G401.6 (cell line): Measurements from ENCODE around the gene PRKAG1.

ENCODE experiments used
- FAIRE-seq: peaks from 2 replicates; lab custom pipeline; 2012; peaks lifted over from hg19 to GRCh38; lab: Jason Lieb, UNC

PRKAG1 gene

DNA sequence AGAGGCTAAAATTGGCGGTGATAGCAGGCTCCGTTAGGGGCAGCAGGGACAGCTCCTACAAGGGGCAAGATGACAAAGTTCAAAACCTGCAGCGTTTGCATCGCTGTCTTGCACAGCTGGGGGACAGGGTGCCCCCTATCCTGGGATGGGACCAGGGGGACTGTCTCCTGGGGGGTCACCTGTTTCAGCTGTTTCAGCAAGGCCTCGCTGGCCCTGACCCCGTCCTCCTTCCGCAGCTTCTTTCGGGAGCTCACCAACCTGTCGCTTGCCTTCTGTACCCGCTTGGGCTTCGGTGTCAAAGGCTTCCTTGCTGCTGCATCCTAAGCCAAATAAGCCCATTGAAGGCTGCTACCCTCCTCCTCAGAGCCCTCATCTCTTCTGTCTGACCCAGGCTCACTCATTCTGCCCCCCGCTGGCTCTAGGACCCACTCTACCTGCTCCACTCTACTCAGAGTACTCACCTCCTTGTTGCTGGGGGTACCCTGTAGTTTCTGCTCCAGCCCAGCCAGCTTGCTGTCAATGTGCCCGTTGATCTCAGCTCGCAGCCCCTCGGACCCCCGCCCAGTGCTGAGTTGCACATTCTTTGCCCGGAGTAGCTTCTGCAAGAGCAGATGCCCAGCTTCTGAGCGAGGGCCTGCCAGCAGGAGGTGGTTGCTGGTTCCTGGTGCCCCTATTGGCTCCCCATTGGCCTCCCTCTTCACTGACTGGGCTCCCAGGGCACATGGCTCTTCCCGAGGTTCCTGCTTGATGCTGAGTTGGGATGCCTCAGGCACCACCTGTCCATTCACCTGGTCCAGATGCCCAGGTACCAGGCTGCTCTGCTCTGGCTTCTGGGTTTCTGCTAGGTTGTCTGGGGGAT is 12.4 kb upstream of the PRKAG1 start:
- FAIRE-seq, result no peak

GRCh38 chr12:49030119-49030518 is 11.5 kb upstream of the PRKAG1 start:
- FAIRE-seq, result no peak

DNA sequence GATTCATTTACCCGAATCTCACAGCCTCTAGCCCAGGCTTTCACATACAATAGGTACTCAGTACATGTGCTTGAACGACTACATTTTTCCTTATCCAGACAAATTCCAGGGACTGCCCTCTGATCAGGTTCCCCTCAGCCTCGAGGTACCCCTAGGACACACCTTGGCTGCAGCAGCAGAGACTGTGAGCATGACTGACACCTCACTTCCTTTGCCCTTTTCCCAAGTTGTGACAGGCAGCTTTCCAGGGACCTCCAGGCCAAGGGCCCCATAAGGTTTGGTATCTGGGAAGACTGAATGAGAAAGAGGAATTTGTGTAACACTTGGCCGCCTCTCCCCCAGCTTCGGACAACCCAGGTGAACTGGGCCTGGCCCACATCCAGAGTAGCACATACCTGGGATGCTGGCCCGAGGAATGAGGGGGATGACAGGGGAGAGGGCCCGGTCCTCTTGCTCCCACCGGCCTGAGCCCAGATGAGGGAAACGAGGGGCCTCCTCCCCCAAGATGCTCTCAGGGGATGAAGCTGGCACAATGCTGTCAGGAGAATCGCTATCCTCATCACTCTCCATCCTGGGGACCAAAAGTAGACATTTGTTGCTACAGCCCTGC is 10.2 kb upstream of the PRKAG1 start:
- FAIRE-seq, result no peak

- FAIRE-seq, result no peak
These were observed 9.4 kb upstream of the PRKAG1 start for GRCh38 chr12:49027846-49028555.

DNA sequence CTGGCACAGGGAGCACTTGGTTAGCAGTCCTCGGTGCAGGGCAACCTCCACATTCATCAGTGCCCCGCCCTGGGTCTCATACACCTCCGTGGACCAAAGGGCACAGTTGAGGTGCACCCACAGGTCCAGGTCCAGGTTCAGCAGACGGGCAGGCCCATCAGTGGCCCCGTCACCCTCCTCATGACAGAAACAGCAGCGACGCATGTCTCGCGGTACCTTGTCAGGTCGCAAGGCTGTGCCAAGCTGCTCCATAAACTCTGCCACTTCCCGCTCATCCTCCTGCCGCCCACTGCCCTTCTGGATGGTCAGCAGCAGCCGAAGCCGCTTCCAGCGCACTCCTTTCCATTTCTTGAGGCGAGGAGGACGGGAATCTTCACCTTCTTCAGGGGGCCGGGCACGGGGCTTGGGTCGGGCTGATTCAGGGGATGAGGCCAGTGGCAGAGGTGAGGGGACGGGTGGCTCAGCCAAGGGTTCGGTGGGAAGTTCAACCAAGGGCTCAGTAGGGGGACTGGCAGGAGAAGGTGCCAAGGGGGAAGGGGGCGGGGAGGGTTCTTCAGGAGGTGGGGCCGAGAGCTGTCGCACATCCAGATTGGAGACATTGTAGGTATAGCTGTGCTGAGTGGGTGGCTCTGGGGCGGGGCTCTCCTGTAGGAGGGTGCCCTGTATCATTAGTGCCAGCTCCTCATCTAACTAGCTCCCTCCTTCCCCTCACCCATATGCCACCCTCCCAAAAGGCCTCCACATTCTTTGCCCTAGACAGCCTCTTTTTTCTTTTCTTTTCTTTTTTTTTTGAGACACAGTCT is 8.3 kb upstream of the PRKAG1 start:
- no peak for FAIRE-seq

- no peak for FAIRE-seq
These were observed 7.5 kb upstream of the PRKAG1 start for GRCh38 chr12:49026101-49026500.

- FAIRE-seq, result no peak
These were observed 6.9 kb upstream of the PRKAG1 start for GRCh38 chr12:49025463-49025862.

- no peak for FAIRE-seq
These were observed 6.0 kb upstream of the PRKAG1 start for GRCh38 chr12:49024543-49024942.

DNA sequence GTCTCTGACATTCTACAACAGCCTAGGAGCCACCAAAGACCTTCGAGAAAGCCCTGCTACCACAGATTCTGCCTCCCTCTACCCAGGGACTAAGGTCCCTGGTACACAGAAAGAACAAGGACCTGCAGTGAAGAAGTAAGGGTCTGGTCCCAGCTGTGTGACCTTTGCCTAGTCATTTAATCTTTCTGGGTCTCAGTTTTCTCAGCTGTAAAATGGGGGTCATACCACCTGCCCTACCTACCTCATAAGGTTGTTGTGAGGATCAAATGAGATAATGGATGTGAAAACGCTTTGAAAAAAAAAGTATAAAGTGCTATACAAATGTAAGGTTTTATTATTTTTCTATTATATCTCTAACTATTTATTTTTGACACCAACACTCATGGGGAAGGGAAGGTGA is 5.2 kb upstream of the PRKAG1 start:
- no peak for FAIRE-seq

GRCh38 chr12:49022558-49023178 is 4.1 kb upstream of the PRKAG1 start:
- no peak for FAIRE-seq

GRCh38 chr12:49021292-49021915 is 2.8 kb upstream of the PRKAG1 start:
- FAIRE-seq, result no peak

- FAIRE-seq, result no peak
These were observed 1.9 kb upstream of the PRKAG1 start for GRCh38 chr12:49020441-49020840.

GRCh38 chr12:49019443-49020324 is 1.1 kb upstream of the PRKAG1 start:
- FAIRE-seq, result no peak

- FAIRE-seq, result no peak
These were observed 499 bp upstream of the PRKAG1 start for GRCh38 chr12:49019120-49019430.

GRCh38 chr12:49017891-49018260 is 700 bp downstream of the PRKAG1 start:
- FAIRE-seq, result no peak

DNA sequence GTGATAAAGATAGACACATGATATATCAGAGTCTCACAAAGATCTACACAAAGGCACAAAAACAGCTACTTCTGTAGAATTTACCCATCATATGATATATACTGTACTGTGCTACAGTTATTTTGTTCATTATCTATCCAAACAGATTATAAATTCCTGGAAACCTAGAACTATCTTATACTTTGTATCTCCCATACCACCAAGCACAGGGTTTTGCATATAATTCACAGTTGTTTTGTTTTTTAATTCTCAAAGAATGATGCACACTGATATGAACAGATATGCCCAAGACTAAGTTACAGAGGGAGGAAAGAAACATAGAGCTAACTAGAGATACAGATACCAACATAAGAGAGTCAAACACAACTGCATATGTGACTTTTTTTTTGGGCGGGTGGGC is 3.4 kb downstream of the PRKAG1 start:
- FAIRE-seq, result no peak

DNA sequence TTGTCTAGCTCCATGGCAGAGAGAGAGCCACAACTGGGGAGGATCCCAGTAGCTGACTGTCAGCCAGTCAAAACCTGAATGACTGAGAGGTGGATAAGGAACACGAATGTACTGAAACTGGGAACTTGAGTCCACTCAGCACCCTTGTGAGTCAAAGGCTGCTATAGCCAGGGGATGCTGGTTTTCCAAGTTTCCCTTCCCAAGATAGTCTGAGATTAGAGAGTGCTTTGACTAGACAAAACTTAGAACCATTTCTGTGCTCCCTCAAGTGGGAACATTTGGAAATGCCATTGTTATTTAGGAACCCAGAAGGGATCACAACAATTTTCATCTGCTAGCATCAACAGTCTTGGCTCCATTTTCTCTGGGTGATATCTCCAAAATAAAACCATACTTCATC is 4.0 kb downstream of the PRKAG1 start:
- no peak for FAIRE-seq

DNA sequence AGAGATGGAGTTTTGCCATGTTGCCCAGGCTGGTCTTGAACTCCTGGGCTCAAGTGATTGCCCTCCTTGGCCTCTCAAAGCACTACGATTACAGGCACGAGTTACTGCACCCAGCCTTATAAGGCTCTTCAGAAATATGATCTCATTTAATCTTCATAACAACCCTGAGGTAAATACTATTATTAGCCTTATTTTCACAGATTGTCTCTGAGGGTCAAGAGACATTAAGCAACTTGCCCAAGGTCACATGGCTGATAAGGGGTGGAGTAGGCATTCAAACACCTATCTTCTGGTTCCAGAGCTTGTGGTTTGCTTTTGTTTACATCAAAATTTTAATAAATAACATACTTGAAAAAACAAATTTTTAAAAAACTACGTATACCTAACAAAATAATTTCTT is 5.1 kb downstream of the PRKAG1 start:
- no peak for FAIRE-seq

- FAIRE-seq, result no peak
These were observed 5.8 kb downstream of the PRKAG1 start for GRCh38 chr12:49012739-49013138.

DNA sequence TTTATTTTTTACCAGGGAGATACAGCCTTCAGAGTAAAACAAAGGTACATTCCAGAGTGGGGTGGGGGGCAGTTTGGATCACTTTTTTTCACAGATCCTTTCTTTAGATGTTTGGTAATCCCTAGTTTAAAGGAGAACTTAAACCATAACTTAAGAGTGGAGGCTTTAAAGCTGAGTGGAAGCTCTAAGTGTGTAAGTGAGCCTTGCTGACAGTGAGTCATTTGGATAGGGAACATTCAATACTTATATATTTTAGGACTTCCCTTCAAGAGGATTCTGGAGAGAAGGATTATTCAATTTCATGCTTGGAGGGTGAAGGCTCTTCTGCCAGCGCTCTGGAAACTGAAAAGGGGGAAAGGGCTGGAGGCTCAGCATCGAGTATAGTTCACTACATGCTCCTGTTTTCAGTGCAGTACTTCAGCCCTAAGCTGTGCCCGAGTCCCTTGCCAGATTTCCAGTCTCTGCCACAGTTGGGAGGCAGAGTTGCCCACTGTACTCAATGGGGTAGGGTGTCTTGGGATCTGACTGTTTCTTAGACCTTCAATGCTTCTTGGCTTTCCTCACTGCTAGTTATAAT is 8.4 kb downstream of the PRKAG1 start:
- FAIRE-seq, result no peak
